ENCODE measurements around the gene MBOAT1. TPM values are rescaled to one million over a fixed set of nuclear protein-coding genes. Genes with fewer than 3 reads are reported as not detected.
"Not testable (repeated sequence)": the region's sequence is repeated elsewhere in the genome, so short reads cannot be mapped to it uniquely, and the experiment has no call there.

The MBOAT1 gene
- total and polyA plus RNA-seq, 4 experiments from 2014 or later = 0.49 to 24.6 (median 12.5) TPM

DNA sequence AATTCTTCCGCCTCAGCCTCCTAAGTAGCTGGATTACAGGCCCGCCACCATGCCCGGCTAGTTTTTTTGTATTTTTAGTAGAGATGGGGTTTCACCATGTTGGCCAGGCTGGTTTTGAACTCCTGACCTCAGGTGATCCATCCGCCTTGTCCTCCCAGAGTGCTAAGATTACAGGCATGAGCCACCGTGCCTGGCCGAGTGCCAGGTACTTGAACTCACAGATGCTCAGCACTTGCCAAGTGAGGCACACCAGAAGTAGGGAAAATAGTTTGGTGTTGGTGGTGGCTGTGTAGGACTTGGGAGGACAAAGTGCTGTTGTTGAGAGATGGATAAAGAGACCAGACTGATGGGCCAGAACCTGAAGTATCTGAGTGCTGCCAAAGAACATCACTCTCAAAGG lies 40.0 kb upstream of the MBOAT1 start:
- no peaks in the 10 kb centered on the region for H3K27me3 ChIP-seq (ENCODE audit: insufficient read depth, low read length)
- Mint-ChIP-seq H3K27ac (no peak overlapping the region), H3K4me3 (no peak overlapping the region), H3K36me3 (no peaks in the 10 kb centered on the region), H3K4me1 (no peaks in the 10 kb centered on the region), H3K27me3 (no peaks in the 10 kb centered on the region), H3K9me3 (no peaks in the 10 kb centered on the region)
- DNase-seq = no peak
- ChIA-PET POLR2A (ENCODE audit: partially characterized antibody) (no interaction called here), CTCF (ENCODE audit: partially characterized antibody) (no interaction called here)
- no peaks in the 10 kb centered on the region for H3K9me3 ChIP-seq (ENCODE audit: control insufficient read depth in 1 of 2, low read length in 2 of 2)
- no peak overlapping the region for H3K27ac ChIP-seq (ENCODE audit: low read depth, low read length)
- H3K4me3 ChIP-seq (ENCODE audit: low read length in 2 of 2) = no peak overlapping the region
- H3K36me3 ChIP-seq (ENCODE audit: insufficient read depth, low read length) = no peaks in the 10 kb centered on the region
- no peaks in the 10 kb centered on the region for H3K4me1 ChIP-seq (ENCODE audit: insufficient read depth, low read length)
- intact Hi-C loops (cut with micrococcal nuclease) = no loop called here

DNA sequence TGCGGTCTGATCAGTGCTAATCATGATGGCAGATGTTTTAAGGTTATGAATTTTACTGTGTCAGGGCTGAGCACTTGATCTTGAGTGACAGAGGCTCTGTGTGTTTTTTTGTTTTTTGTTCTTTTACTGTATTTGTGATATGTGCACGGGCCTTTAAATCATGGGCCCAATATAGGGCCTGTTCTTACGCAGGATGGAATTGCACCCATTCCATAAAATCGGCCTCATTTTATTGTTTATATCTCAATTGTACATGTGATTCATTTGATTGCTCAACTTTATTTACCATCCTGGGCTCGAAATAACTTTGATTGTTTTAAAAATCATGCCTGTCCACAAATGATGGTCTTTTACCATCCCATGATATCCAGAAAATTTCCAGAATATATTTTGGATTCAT lies 39.3 kb upstream of the MBOAT1 start:
- H3K36me3 Mint-ChIP-seq = no peaks in the 10 kb centered on the region
- no peaks in the 10 kb centered on the region for H3K27me3 Mint-ChIP-seq
- no peak overlapping the region for H3K4me3 Mint-ChIP-seq
- Histone ChIP-seq H3K4me1 (ENCODE audit: insufficient read depth, low read length) (no peaks in the 10 kb centered on the region), H3K27me3 (ENCODE audit: insufficient read depth, low read length) (no peaks in the 10 kb centered on the region), H3K4me3 (ENCODE audit: low read length in 2 of 2) (no peak overlapping the region), H3K36me3 (ENCODE audit: insufficient read depth, low read length) (no peaks in the 10 kb centered on the region), H3K27ac (ENCODE audit: low read depth, low read length) (no peak overlapping the region), H3K9me3 (ENCODE audit: control insufficient read depth in 1 of 2, low read length in 2 of 2) (no peaks in the 10 kb centered on the region)
- ChIA-PET POLR2A (ENCODE audit: partially characterized antibody) (no interaction called here), CTCF (ENCODE audit: partially characterized antibody) (no interaction called here)
- no peak overlapping the region for H3K27ac Mint-ChIP-seq
- intact Hi-C loops (cut with micrococcal nuclease) = no loop called here
- H3K4me1 Mint-ChIP-seq = no peaks in the 10 kb centered on the region
- DNase-seq = no peak
- no peaks in the 10 kb centered on the region for H3K9me3 Mint-ChIP-seq

DNA sequence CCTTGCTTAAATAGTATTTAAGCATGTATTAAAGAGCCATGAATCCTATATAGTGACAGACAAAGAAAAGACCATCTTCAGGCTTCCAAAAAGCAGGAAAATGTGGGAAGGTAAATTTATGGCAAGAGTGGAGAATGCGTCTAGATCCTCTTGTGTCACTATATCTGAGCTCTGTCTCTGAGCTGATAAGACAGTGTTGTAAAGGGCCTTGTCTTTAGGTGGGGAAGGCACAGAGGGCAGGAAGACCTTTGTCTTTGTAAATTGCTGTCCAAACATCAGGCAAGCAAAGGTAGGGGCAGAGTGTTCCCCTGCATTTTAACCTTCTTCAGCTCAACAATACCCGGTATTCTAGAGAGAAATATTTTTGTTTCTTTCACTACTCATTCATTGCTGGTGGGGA lies 33.9 kb upstream of the MBOAT1 start:
- Histone ChIP-seq H3K27me3 (ENCODE audit: insufficient read depth, low read length) (no peaks in the 10 kb centered on the region), H3K4me3 (ENCODE audit: low read length in 2 of 2) (no peak overlapping the region), H3K36me3 (ENCODE audit: insufficient read depth, low read length) (no peaks in the 10 kb centered on the region), H3K4me1 (ENCODE audit: insufficient read depth, low read length) (no peaks in the 10 kb centered on the region), H3K9me3 (ENCODE audit: control insufficient read depth in 1 of 2, low read length in 2 of 2) (no peaks in the 10 kb centered on the region), H3K27ac (ENCODE audit: low read depth, low read length) (no peak overlapping the region)
- H3K36me3 Mint-ChIP-seq = no peaks in the 10 kb centered on the region
- H3K27ac Mint-ChIP-seq = no peak overlapping the region
- ChIA-PET CTCF (ENCODE audit: partially characterized antibody) (no interaction called here), POLR2A (ENCODE audit: partially characterized antibody) (no interaction called here)
- no peak for DNase-seq
- no peak overlapping the region for H3K4me3 Mint-ChIP-seq
- intact Hi-C loops (cut with micrococcal nuclease) = no loop called here
- H3K9me3 Mint-ChIP-seq = peaks cover 0 to 8% (median 0%) of the 10 kb centered on the region in 8 donors
- no peaks in the 10 kb centered on the region for H3K27me3 Mint-ChIP-seq
- no peaks in the 10 kb centered on the region for H3K4me1 Mint-ChIP-seq

DNA sequence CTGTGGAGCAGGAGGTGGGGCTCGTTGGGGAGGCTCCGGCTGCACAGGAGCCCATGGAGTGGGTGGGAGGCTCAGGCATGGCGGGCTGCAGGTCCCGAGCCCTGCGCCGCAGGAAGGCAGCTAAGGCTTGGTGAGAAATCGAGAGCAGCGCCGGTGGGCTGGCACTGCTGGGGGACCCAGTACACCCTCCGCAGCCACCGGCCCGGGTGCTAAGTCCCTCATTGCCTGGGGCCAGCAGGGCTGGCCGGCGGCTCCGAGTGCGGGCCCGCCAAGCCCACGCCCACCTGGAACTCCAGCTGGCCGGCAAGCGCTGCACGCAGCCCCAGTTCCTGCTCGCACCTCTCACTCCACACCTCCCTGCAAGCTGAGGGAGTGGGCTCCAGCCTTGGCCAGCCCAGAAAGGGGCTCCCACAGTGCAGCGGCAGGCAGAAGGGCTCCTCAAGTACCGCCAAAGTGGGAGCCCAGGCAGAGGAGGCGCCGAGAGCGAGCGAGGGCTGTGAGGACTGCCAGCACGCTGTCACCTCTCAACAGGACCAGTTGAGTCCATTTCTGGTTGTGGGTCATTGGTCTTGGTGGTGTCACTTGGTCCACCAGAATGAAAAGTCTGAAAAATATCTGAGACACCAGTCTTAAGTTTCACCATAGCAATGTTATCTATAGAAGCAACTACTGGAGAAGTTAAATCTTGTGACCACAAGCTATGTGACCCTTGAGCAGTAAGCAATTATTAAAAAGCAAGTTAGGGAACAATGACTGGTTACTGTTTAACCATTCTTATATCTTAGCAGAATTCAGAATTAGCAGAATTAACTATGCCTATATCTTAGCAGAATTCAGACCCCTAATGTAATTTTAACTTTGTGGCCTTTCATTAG lies 32.8 kb upstream of the MBOAT1 start:
- H3K4me1 ChIP-seq (ENCODE audit: insufficient read depth, low read length); H3K36me3 Mint-ChIP-seq; H3K27ac ChIP-seq (ENCODE audit: low read depth, low read length); H3K9me3 ChIP-seq (ENCODE audit: control insufficient read depth in 1 of 2, low read length in 2 of 2); H3K9me3 Mint-ChIP-seq; H3K4me3 Mint-ChIP-seq; H3K4me3 ChIP-seq (ENCODE audit: low read length in 2 of 2); intact Hi-C loops (cut with micrococcal nuclease); DNase-seq; H3K4me1 Mint-ChIP-seq; POLR2A ChIA-PET (ENCODE audit: partially characterized antibody); CTCF ChIA-PET (ENCODE audit: partially characterized antibody); H3K36me3 ChIP-seq (ENCODE audit: insufficient read depth, low read length); H3K27me3 Mint-ChIP-seq; H3K27me3 ChIP-seq (ENCODE audit: insufficient read depth, low read length): not testable (repeated sequence)
- H3K27ac Mint-ChIP-seq = peak overlapping the region in 1 of 7 donors; percentile 48

DNA sequence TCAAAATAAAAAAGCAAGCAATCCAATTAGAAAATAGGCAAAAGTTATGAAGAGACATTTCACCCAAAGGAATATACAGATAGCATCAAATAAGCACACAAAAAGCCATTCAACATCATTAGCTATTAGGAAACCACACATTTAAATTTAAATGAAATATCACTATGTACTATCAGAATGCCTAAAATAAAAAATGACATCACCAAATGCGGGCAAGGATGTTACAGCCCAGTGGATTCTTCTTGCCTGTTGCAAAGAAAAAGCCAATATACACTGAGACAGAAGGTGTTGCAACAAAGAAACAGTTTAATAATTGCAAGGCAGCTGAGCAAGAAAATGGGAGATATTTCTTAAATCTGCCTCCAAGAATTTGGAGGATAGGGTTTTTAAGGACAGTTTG lies 31.0 kb upstream of the MBOAT1 start:
- H3K9me3 Mint-ChIP-seq = peaks cover 0 to 8% (median 0%) of the 10 kb centered on the region in 8 donors
- Histone ChIP-seq H3K36me3 (ENCODE audit: insufficient read depth, low read length) (no peaks in the 10 kb centered on the region), H3K27me3 (ENCODE audit: insufficient read depth, low read length) (no peaks in the 10 kb centered on the region), H3K27ac (ENCODE audit: low read depth, low read length) (no peak overlapping the region), H3K9me3 (ENCODE audit: control insufficient read depth in 1 of 2, low read length in 2 of 2) (no peaks in the 10 kb centered on the region), H3K4me1 (ENCODE audit: insufficient read depth, low read length) (peaks cover 2% of the 10 kb centered on the region), H3K4me3 (ENCODE audit: low read length in 2 of 2) (no peak overlapping the region)
- DNase-seq = no peak
- no peak overlapping the region for H3K4me3 Mint-ChIP-seq
- intact Hi-C loops (cut with micrococcal nuclease) = no loop called here
- ChIA-PET POLR2A (ENCODE audit: partially characterized antibody) (no interaction called here), CTCF (ENCODE audit: partially characterized antibody) (no interaction called here)
- no peaks in the 10 kb centered on the region for H3K36me3 Mint-ChIP-seq
- no peak overlapping the region for H3K27ac Mint-ChIP-seq
- no peaks in the 10 kb centered on the region for H3K27me3 Mint-ChIP-seq
- H3K4me1 Mint-ChIP-seq = peaks cover 0 to 5% (median 1%) of the 10 kb centered on the region in 4 donors

DNA sequence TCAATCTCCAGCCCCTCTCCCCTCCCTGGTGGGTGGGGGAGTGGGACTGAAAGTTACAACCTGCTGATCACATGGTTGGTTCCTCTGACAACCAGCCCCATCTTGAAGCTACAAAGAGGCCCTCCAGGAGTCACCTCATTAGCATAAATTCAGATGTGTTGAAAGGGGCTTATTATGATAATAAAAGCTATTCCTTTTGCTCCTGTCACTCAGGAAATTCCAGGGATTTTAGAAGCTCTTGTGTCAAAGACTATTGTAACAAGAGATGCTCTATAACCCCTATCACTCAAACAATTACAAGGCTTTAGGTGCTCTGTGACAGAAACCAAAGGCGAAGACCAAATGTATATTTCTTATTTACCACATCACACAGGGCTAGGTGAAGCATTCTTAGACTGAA lies 30.1 kb upstream of the MBOAT1 start:
- Histone ChIP-seq H3K9me3 (ENCODE audit: control insufficient read depth in 1 of 2, low read length in 2 of 2) (no peaks in the 10 kb centered on the region), H3K27me3 (ENCODE audit: insufficient read depth, low read length) (no peaks in the 10 kb centered on the region), H3K4me3 (ENCODE audit: low read length in 2 of 2) (no peak overlapping the region), H3K4me1 (ENCODE audit: insufficient read depth, low read length) (peaks cover 9% of the 10 kb centered on the region), H3K27ac (ENCODE audit: low read depth, low read length) (no peak overlapping the region), H3K36me3 (ENCODE audit: insufficient read depth, low read length) (no peaks in the 10 kb centered on the region)
- ChIA-PET POLR2A (ENCODE audit: partially characterized antibody) (interaction anchor here (0.6 kb wide), 1 partner anchor 20 kb away, joined by 3 read pairs; no protein-coding TSS in a partner anchor), CTCF (ENCODE audit: partially characterized antibody) (no interaction called here)
- Mint-ChIP-seq H3K4me1 (peaks cover 5 to 13% (median 8%) of the 10 kb centered on the region in 4 donors), H3K4me3 (no peak overlapping the region), H3K27ac (no peak overlapping the region), H3K27me3 (no peaks in the 10 kb centered on the region), H3K9me3 (peaks cover 0 to 8% (median 0%) of the 10 kb centered on the region in 8 donors), H3K36me3 (no peaks in the 10 kb centered on the region)
- no peak for DNase-seq
- intact Hi-C loops (cut with micrococcal nuclease) = no loop called here

DNA sequence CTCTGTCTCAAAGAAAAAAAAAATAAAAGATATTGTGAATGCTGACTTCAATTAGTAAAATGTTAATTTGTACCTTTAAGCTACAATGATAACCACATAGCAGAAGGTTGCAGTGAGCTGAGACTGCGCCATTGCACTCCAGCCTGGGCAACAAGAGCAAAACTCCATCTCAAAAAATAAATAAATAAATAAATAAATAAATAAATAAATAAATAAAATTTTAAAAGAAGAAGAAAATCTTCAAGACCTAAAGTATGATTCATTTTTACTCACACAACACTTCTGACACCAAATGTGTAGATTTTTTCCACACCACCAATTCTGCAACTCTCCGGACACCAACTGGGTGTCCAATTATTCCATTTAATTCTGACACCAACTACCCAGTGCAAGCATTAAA lies 28.8 kb upstream of the MBOAT1 start:
- no peak overlapping the region for H3K27ac ChIP-seq (ENCODE audit: low read depth, low read length)
- no peaks in the 10 kb centered on the region for H3K9me3 ChIP-seq (ENCODE audit: control insufficient read depth in 1 of 2, low read length in 2 of 2)
- DNase-seq = no peak
- H3K4me1 ChIP-seq (ENCODE audit: insufficient read depth, low read length) = peaks cover 15% of the 10 kb centered on the region
- H3K4me3 Mint-ChIP-seq = no peak overlapping the region
- H3K36me3 ChIP-seq (ENCODE audit: insufficient read depth, low read length) = no peaks in the 10 kb centered on the region
- peaks cover 0 to 8% (median 0%) of the 10 kb centered on the region in 8 donors for H3K9me3 Mint-ChIP-seq
- intact Hi-C loops (cut with micrococcal nuclease) = no loop called here
- H3K4me3 ChIP-seq (ENCODE audit: low read length in 2 of 2) = no peak overlapping the region
- ChIA-PET POLR2A (ENCODE audit: partially characterized antibody) (no interaction called here), CTCF (ENCODE audit: partially characterized antibody) (interaction anchor here (1.5 kb wide), 1 partner anchor 48 kb away, joined by 3 read pairs; no protein-coding TSS in a partner anchor)
- no peaks in the 10 kb centered on the region for H3K27me3 Mint-ChIP-seq
- H3K4me1 Mint-ChIP-seq = peaks cover 5 to 19% (median 15%) of the 10 kb centered on the region in 4 donors
- no peaks in the 10 kb centered on the region for H3K27me3 ChIP-seq (ENCODE audit: insufficient read depth, low read length)
- H3K36me3 Mint-ChIP-seq = no peaks in the 10 kb centered on the region
- H3K27ac Mint-ChIP-seq = no peak overlapping the region

All from CD4-positive, alpha-beta memory T cell (primary cell).